ENCODE measurements around the gene CRIP2. TPM values are rescaled to one million over a fixed set of nuclear protein-coding genes. Genes with fewer than 3 reads are reported as not detected.

CRIP2 gene
- total and polyA plus RNA-seq, 7 experiments from 2014 or later: 0.65 to 180 (median 21.1) TPM

- POLR2A ChIA-PET: interaction anchor here (1.0 to 3.1 kb wide), 6 partner anchors 9 to 416 kb away, joined by 3 to 80 read pairs (median 4); partner anchors contain the start of genes GPR132 and TEDC1
- H3K36me3 ChIP-seq (ENCODE audit: control insufficient read depth in 2 of 3, insufficient read depth in 3 of 3, low read length in 3 of 3): no peaks in the 10 kb centered on the region
- Mint-ChIP-seq H3K27me3 (peaks cover 0 to 36% (median 0%) of the 10 kb centered on the region in 5 donors), H3K27ac (peak overlapping the region; percentile 91 to 100 (median 99)), H3K36me3 (peaks cover 0 to 6% (median 0%) of the 10 kb centered on the region in 5 donors), H3K4me3 (peak overlapping the region; percentile 73 to 92 (median 86)), H3K9me3 (peaks cover 0 to 10% (median 0%) of the 10 kb centered on the region in 11 donors), H3K4me1 (peaks cover 29 to 72% (median 43%) of the 10 kb centered on the region in 7 donors)
- no peaks in the 10 kb centered on the region for H3K9me3 ChIP-seq (ENCODE audit: control insufficient read depth in 2 of 3, low read length in 3 of 3)
- H3K27me3 ChIP-seq (ENCODE audit: control insufficient read depth in 2 of 2, insufficient read depth in 2 of 2, low read length in 2 of 2): no peaks in the 10 kb centered on the region
- peaks cover 56 to 78% of the 10 kb centered on the region in 2 donors for H3K4me1 ChIP-seq (ENCODE audit: control insufficient read depth in 2 of 2, insufficient read depth in 2 of 2, low read length in 2 of 2)
- peak overlapping the region; percentile 82 for H3K4me3 ChIP-seq (ENCODE audit: low read length)
- CTCF ChIA-PET: interaction anchor here (0.6 to 4.6 kb wide), 10 partner anchors 9 to 188 kb away, joined by 3 to 94 read pairs (median 3); partner anchors contain the start of genes TEDC1 and TEX22
- H3K27ac ChIP-seq (ENCODE audit: low read depth, low read length): peak overlapping the region; percentile 100
- intact Hi-C loops (cut with micrococcal nuclease): loop anchor here (1.0 to 2.0 kb wide), 6 partner anchors 8 to 180 kb away; partner anchors contain the start of gene BRF1 (in 1 of the 2)
- ATAC-seq (peak; percentile 74), DNase-seq (peak; percentile 86 to 98 (median 94))
Measured at GRCh38 chr14:105480807-105481801, 6.5 kb downstream of the CRIP2 start.

- H3K27ac Mint-ChIP-seq: peak overlapping the region; percentile 91 to 100 (median 99)
- intact Hi-C loops (cut with micrococcal nuclease): loop anchor here (1.0 to 2.0 kb wide), 6 partner anchors 7 to 181 kb away; partner anchors contain the start of gene BRF1 (in 1 of the 2)
- peaks cover 29 to 66% (median 46%) of the 10 kb centered on the region in 7 donors for H3K4me1 Mint-ChIP-seq
- Histone ChIP-seq H3K9me3 (ENCODE audit: control insufficient read depth in 2 of 3, low read length in 3 of 3) (no peaks in the 10 kb centered on the region), H3K4me3 (ENCODE audit: low read length) (peak overlapping the region; percentile 32), H3K27ac (ENCODE audit: low read depth, low read length) (peak overlapping the region; percentile 100), H3K36me3 (ENCODE audit: control insufficient read depth in 2 of 3, insufficient read depth in 3 of 3, low read length in 3 of 3) (no peaks in the 10 kb centered on the region), H3K27me3 (ENCODE audit: control insufficient read depth in 2 of 2, insufficient read depth in 2 of 2, low read length in 2 of 2) (no peaks in the 10 kb centered on the region), H3K4me1 (ENCODE audit: control insufficient read depth in 2 of 2, insufficient read depth in 2 of 2, low read length in 2 of 2) (peaks cover 49 to 78% of the 10 kb centered on the region in 2 donors)
- H3K27me3 Mint-ChIP-seq: peaks cover 0 to 28% (median 0%) of the 10 kb centered on the region in 5 donors
- CTCF ChIA-PET: interaction anchor here (0.8 to 4.6 kb wide), 4 partner anchors 8 to 185 kb away, joined by 3 to 94 read pairs (median 12); partner anchors contain the start of gene TEDC1
- peaks cover 0 to 10% (median 0%) of the 10 kb centered on the region in 11 donors for H3K9me3 Mint-ChIP-seq
- POLR2A ChIA-PET: interaction anchor here (0.9 to 3.1 kb wide), 4 partner anchors 9 to 417 kb away, joined by 3 to 80 read pairs (median 5); partner anchors contain the start of genes BRF1, GPR132 and TEDC1
- DNase-seq (peak; percentile 84 to 99 (median 98)), ATAC-seq (peak; percentile 71)
- H3K36me3 Mint-ChIP-seq: peaks cover 0 to 6% (median 0%) of the 10 kb centered on the region in 5 donors
- H3K4me3 Mint-ChIP-seq: peak overlapping the region; percentile 71 to 92 (median 85)
Measured at GRCh38 chr14:105481886-105482457, 7.4 kb downstream of the CRIP2 start.

DNA sequence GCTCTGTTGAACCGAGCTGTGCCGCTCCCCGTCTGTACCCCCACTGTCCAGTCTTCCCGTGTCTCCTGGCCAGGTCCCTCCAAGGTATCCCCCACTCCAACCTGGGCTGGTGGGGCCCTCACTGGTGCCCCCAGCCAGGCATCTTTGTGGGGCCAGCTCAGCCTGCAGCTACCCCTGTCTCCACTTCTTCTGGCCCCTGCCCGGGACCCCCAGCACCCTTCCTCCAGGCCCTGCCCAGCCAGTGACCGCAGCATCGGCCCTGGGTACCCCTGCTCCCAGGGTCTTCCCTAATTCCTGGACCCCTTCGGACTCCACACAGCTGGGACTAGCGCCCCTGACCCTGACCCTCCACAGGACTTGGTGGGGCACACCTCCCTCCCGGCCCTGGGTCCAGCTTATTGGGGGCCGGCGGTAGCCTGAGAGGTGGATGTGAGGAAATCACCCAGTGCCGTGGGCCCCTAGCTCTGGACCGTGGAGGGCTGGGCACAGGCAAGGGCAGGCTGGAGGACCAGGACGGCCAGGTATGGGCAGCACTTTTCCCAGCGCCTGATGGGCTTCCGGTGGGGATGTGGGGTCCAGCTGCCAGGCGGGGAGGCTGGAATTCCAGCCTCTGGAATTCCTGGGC is 8.0 kb downstream of the CRIP2 start:
- DNase-seq: no peak
- Mint-ChIP-seq H3K9me3 (peaks cover 0 to 6% (median 0%) of the 10 kb centered on the region in 11 donors), H3K36me3 (peaks cover 0 to 2% (median 0%) of the 10 kb centered on the region in 5 donors), H3K4me3 (peak overlapping the region; percentile 71 to 92 (median 85)), H3K27me3 (peaks cover 0 to 22% (median 0%) of the 10 kb centered on the region in 5 donors), H3K4me1 (peaks cover 25 to 60% (median 41%) of the 10 kb centered on the region in 7 donors), H3K27ac (peak overlapping the region; percentile 91 to 100 (median 99))
- peak overlapping the region; percentile 100 for H3K27ac ChIP-seq (ENCODE audit: low read depth, low read length)
- no peaks in the 10 kb centered on the region for H3K27me3 ChIP-seq (ENCODE audit: control insufficient read depth in 2 of 2, insufficient read depth in 2 of 2, low read length in 2 of 2)
- no peaks in the 10 kb centered on the region for H3K36me3 ChIP-seq (ENCODE audit: control insufficient read depth in 2 of 3, insufficient read depth in 3 of 3, low read length in 3 of 3)
- no peaks in the 10 kb centered on the region for H3K9me3 ChIP-seq (ENCODE audit: control insufficient read depth in 2 of 3, low read length in 3 of 3)
- ChIA-PET POLR2A (interaction anchor here (0.9 to 3.1 kb wide), 3 partner anchors 8 to 417 kb away, joined by 3 to 80 read pairs (median 4); partner anchors contain the start of genes BRF1, GPR132 and TEDC1), CTCF (interaction anchor here (3.1 to 4.6 kb wide), 2 partner anchors 8 to 112 kb away, joined by 20 to 94 read pairs; partner anchors contain the start of gene TEDC1)
- H3K4me1 ChIP-seq (ENCODE audit: control insufficient read depth in 2 of 2, insufficient read depth in 2 of 2, low read length in 2 of 2): peaks cover 48 to 72% of the 10 kb centered on the region in 2 donors
- peak overlapping the region; percentile 32 for H3K4me3 ChIP-seq (ENCODE audit: low read length)
- intact Hi-C loops (cut with micrococcal nuclease): no loop called here
- no peak for ATAC-seq

DNA sequence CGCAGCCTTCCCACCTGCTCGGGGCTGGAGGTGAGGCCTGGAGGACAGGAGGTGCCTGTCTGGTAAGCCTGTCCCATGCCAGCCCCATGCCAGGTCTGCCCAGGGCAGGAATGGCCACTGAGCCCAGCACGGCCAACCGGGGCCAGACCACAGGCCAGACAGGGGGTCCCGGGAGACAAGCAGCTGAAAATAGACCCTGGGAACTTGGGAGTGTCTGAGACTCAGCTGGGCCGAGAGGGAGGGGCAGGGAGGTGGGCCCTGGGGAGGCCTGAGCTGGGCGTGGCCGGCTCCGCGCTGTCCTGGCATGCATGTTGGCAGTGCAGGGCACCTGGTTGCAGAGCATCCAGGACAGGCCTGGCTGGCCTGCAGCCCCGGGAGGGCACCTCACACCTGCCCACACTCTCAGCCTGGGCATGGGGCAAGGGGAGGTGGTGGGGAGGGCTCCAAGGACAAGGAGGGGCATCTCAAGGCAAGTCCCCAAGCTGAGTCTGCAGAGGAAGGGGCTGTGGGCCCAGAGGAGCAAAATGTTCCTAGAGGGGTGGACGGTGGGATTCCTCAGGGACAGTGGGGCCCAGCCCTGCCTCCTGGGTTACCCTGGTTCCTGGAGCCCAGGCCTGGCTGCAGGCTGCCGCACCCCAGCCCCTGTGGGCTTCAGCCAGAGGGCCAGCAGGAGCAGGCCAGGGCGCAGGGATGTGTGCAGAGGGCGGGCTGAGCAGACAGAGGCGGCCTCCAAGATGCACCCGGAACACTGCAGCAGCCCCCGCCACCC is 8.9 kb downstream of the CRIP2 start:
- no peaks in the 10 kb centered on the region for H3K36me3 ChIP-seq (ENCODE audit: control insufficient read depth in 2 of 3, insufficient read depth in 3 of 3, low read length in 3 of 3)
- ChIA-PET CTCF (interaction anchor here (1.0 to 3.1 kb wide), 2 partner anchors 113 kb away, joined by 5 to 20 read pairs; no protein-coding TSS in a partner anchor), POLR2A (interaction anchor here (0.9 to 1.0 kb wide), 2 partner anchors 13 to 182 kb away, joined by 3 to 4 read pairs; partner anchors contain the start of gene BRF1)
- peak overlapping the region; percentile 91 to 100 (median 99) for H3K27ac Mint-ChIP-seq
- peaks cover 0 to 2% (median 0%) of the 10 kb centered on the region in 5 donors for H3K36me3 Mint-ChIP-seq
- H3K4me3 ChIP-seq (ENCODE audit: low read length): no peak overlapping the region
- ATAC-seq (no peak), DNase-seq (peak in 2 of 9 donors; percentile 16 to 24)
- H3K27me3 Mint-ChIP-seq: peaks cover 0 to 20% (median 0%) of the 10 kb centered on the region in 5 donors
- H3K27ac ChIP-seq (ENCODE audit: low read depth, low read length): peak overlapping the region; percentile 100
- no peaks in the 10 kb centered on the region for H3K9me3 ChIP-seq (ENCODE audit: control insufficient read depth in 2 of 3, low read length in 3 of 3)
- H3K9me3 Mint-ChIP-seq: peaks cover 0 to 6% (median 0%) of the 10 kb centered on the region in 11 donors
- H3K4me3 Mint-ChIP-seq: peak overlapping the region in 2 of 10 donors; percentile 25 to 92
- peaks cover 24 to 59% (median 43%) of the 10 kb centered on the region in 7 donors for H3K4me1 Mint-ChIP-seq
- H3K4me1 ChIP-seq (ENCODE audit: control insufficient read depth in 2 of 2, insufficient read depth in 2 of 2, low read length in 2 of 2): peaks cover 50 to 73% of the 10 kb centered on the region in 2 donors
- no peaks in the 10 kb centered on the region for H3K27me3 ChIP-seq (ENCODE audit: control insufficient read depth in 2 of 2, insufficient read depth in 2 of 2, low read length in 2 of 2)
- intact Hi-C loops (cut with micrococcal nuclease): no loop called here

Measured in naive thymus-derived CD4-positive, alpha-beta T cell (primary cell).